ENCODE results near the gene HOXC4. TPM values are rescaled to one million over a fixed set of nuclear protein-coding genes. Genes with fewer than 3 reads are reported as not detected.

Gene HOXC4
- polyA plus RNA-seq, 2 of the 4 experiments (the other 2 are of a cell fraction), result 1.3 to 4.0 TPM

DNA sequence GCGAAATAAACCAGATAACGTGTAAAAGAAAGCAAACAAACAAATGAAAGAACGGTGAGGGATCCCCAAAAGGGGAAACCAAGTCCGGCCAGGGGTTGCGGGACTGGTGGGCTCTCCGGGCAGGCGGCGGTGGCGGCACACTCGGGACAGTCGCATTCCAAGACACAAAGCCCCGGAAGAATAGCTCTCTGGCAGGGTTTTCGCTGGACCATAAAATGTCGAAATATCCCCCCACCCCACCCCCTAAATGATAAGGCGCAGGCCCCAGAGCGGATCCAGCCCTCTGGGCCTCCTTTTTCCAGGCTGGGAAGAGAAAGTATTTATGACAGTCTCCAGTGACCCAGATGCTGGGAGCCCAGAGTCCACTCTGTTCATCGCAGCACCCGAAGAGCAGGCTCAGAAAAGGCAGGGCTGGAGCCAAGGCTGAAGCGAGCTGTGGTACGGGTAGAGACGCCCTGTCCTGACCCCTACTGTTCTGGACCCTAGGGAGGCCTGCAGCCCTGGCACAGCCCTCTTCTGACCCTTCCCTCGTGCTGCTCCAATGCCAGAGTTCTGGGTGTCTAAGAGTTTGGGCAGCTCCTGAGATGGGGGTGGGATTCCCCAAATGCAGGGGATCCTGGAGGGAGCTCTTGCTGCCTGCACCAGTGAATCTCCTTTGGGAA lies 46.9 kb upstream of the HOXC4 start:
- DNase-seq (ENCODE audit: low read depth in 1 of 2, low spot score in 1 of 2) (no peak), ATAC-seq (peak in 1 of 2 experiments; percentile 2; a peak in 1 of 6 replicates), FAIRE-seq (no peak)
- Histone ChIP-seq H3K4me2 (peak overlapping the region; percentile 60; the same call in 2 of the 3 replicates), H3K9me3 (no peaks in the 10 kb centered on the region), H3K27ac (peak overlapping the region in 1 of 2 experiments; percentile 74; a peak in 1 of 6 replicates), H3K4me1 (peaks cover 23% of the 10 kb centered on the region), H3K4me3 (no peak overlapping the region)
- ChIA-PET POLR2A (interaction anchor here (0.7 to 1.4 kb wide), 3 partner anchors 11 to 195 kb away, joined by 3 read pairs; no protein-coding TSS in a partner anchor), CTCF (interaction anchor here (0.8 to 28.7 kb wide), 25 partner anchors 10 to 304 kb away, joined by 3 to 1074 read pairs (median 5); partner anchors contain the start of genes HOXC10, HOXC5, HOXC6 and SMUG1)
- 80% methylated on average over 22 of the region's 22 CpGs for WGBS (ENCODE audit: missing lambda C conversion rate)
- TF ChIP-seq FOSL2 (IDR thresholded peaks at IDR 0.05) (no peak), FOSL2 (CRISPR knock-in tag; IDR thresholded peaks at IDR 0.05) (no peak), GATA3 (IDR thresholded peaks at IDR 0.05; ENCODE audit: borderline replicate concordance) (no peak), ESRRA (IDR thresholded peaks at IDR 0.05; ENCODE audit: borderline replicate concordance, low read length) (no peak), NFE2L2 (conservative IDR thresholded peaks at IDR 0.05; ENCODE audit: low read length) (no peak), CEBPB (IDR thresholded peaks at IDR 0.05) (no peak), NPAS2 (CRISPR knock-in tag; IDR thresholded peaks at IDR 0.05; ENCODE audit: borderline replicate concordance) (no peak), FOSB (CRISPR knock-in tag; IDR thresholded peaks at IDR 0.05) (no peak), HDAC2 (IDR thresholded peaks at IDR 0.05) (no peak), ZFP36 (IDR thresholded peaks at IDR 0.05; ENCODE audit: borderline replicate concordance, partially characterized antibody) (no peak), HOXA7 (CRISPR knock-in tag; IDR thresholded peaks at IDR 0.05) (no peak)

DNA sequence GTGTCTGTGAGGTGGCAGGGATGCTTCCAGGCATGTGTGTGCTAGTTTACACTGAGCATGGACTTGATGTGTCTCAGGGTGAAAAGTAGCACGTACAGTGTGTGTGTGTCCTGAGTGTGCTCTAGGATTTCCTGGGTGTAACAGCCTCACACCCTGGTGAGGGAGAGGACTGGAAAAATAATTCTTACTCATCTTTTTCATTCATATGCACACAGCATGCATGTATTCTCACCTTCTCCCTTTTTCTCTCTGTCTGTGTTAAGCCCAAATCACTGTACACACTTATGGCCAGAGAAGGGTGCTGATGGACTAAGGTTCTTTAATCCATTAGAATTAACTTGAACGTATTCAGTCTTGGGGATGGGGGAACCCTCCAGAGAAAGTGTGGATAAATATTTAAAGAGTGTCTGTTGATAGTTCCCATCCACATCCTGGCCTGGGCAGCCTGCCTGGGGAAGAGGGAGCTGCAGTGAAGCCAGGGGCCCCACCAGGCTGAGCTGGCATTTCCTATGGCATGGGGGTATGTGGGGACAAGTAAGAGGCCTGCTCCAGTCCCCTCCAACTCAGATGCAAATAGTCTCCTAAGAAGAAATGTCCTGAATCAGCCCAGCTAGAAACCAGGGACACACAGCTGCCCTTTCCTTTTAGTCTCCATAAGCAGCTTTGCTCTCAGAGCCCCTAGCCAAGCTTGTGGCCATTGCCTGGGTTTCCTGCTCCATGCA lies 45.9 kb upstream of the HOXC4 start:
- H3K9me3 ChIP-seq, result no peaks in the 10 kb centered on the region
- ATAC-seq (no peak), DNase-seq (ENCODE audit: low read depth in 1 of 2, low spot score in 1 of 2) (no peak), FAIRE-seq (no peak)
- WGBS (ENCODE audit: missing lambda C conversion rate), result 82% methylated on average over 2 of the region's 2 CpGs
- peak overlapping the region in 1 of 2 experiments; percentile 97; a peak in 1 of 6 replicates for H3K27ac ChIP-seq
- POLR2A ChIA-PET, result interaction anchor here (1.4 to 2.3 kb wide), 2 partner anchors 10 to 194 kb away, joined by 3 to 40 read pairs; no protein-coding TSS in a partner anchor
- CTCF ChIA-PET, result interaction anchor here (0.5 to 28.7 kb wide), 25 partner anchors 9 to 316 kb away, joined by 3 to 1074 read pairs (median 6); partner anchors contain the start of genes HOXC10, HOXC13, HOXC4 and HOXC5
- H3K4me1 ChIP-seq, result peaks cover 32% of the 10 kb centered on the region
- no peak overlapping the region for H3K4me3 ChIP-seq
- H3K4me2 ChIP-seq, result no peak overlapping the region; the same call in 2 of the 3 replicates
- TF ChIP-seq, protein P1, sequence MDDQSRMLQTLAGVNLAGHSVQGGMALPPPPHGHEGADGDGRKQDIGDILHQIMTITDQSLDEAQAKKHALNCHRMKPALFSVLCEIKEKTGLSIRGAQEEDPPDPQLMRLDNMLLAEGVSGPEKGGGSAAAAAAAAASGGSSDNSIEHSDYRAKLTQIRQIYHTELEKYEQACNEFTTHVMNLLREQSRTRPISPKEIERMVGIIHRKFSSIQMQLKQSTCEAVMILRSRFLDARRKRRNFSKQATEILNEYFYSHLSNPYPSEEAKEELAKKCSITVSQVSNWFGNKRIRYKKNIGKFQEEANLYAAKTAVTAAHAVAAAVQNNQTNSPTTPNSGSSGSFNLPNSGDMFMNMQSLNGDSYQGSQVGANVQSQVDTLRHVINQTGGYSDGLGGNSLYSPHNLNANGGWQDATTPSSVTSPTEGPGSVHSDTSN (IDR thresholded peaks at IDR 0.05), result no peak
- TF ChIP-seq JUNB (IDR thresholded peaks at IDR 0.05) (no peak), FOSB (CRISPR knock-in tag; IDR thresholded peaks at IDR 0.05) (no peak), RFX5 (IDR thresholded peaks at IDR 0.05) (no peak), ZSCAN20 (CRISPR knock-in tag; IDR thresholded peaks at IDR 0.05) (no peak), NFE2L2 (conservative IDR thresholded peaks at IDR 0.05; ENCODE audit: low read length) (no peak), MAZ (IDR thresholded peaks at IDR 0.05; ENCODE audit: borderline replicate concordance, low read depth, low read length) (no peak)

GRCh38 chr12:54008260-54008552 lies 45.4 kb upstream of the HOXC4 start:
- Histone ChIP-seq H3K27ac (peak overlapping the region in 1 of 2 experiments; percentile 97; a peak in 3 of 6 replicates), H3K9me3 (no peaks in the 10 kb centered on the region), H3K4me3 (no peak overlapping the region; the same call in 2 of the 3 replicates), H3K4me2 (peak overlapping the region; percentile 87), H3K4me1 (peaks cover 37% of the 10 kb centered on the region)
- CTCF ChIA-PET, result interaction anchor here (0.5 to 28.7 kb wide), 20 partner anchors 9 to 351 kb away, joined by 3 to 1074 read pairs (median 4); partner anchors contain the start of genes HOXC10, HOXC13, HOXC4 and HOXC5
- no peak for ATAC-seq
- 100% methylated on average over 2 of the region's 2 CpGs for WGBS (ENCODE audit: missing lambda C conversion rate)
- POLR2A ChIA-PET, result interaction anchor here (1.0 to 2.3 kb wide), 6 partner anchors 9 to 193 kb away, joined by 3 to 40 read pairs (median 4); partner anchors contain the start of gene HOXC5
- no peak for DNase-seq (ENCODE audit: low read depth in 1 of 2, low spot score in 1 of 2)
- no peak for FAIRE-seq
- TF ChIP-seq RAD21 (conservative IDR thresholded peaks at IDR 0.05 in 1 of 2, IDR thresholded peaks at IDR 0.05 in 1 of 2), result no peak
- TF ChIP-seq ZNF302 (CRISPR knock-in tag; IDR thresholded peaks at IDR 0.05), result no peak
- no peak for TF ChIP-seq MYC (IDR thresholded peaks at IDR 0.05; ENCODE audit: borderline replicate concordance, low read length)
- no peak for TF ChIP-seq NR3C1 (IDR thresholded peaks at IDR 0.05)
- no peak for TF ChIP-seq ZSCAN20 (CRISPR knock-in tag; IDR thresholded peaks at IDR 0.05)
- no peak for TF ChIP-seq EHMT2 (IDR thresholded peaks at IDR 0.05; ENCODE audit: low read depth)
- TF ChIP-seq, protein P2, sequence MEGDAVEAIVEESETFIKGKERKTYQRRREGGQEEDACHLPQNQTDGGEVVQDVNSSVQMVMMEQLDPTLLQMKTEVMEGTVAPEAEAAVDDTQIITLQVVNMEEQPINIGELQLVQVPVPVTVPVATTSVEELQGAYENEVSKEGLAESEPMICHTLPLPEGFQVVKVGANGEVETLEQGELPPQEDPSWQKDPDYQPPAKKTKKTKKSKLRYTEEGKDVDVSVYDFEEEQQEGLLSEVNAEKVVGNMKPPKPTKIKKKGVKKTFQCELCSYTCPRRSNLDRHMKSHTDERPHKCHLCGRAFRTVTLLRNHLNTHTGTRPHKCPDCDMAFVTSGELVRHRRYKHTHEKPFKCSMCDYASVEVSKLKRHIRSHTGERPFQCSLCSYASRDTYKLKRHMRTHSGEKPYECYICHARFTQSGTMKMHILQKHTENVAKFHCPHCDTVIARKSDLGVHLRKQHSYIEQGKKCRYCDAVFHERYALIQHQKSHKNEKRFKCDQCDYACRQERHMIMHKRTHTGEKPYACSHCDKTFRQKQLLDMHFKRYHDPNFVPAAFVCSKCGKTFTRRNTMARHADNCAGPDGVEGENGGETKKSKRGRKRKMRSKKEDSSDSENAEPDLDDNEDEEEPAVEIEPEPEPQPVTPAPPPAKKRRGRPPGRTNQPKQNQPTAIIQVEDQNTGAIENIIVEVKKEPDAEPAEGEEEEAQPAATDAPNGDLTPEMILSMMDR (IDR thresholded peaks at IDR 0.05), result no peak
- TF ChIP-seq, protein P3, sequence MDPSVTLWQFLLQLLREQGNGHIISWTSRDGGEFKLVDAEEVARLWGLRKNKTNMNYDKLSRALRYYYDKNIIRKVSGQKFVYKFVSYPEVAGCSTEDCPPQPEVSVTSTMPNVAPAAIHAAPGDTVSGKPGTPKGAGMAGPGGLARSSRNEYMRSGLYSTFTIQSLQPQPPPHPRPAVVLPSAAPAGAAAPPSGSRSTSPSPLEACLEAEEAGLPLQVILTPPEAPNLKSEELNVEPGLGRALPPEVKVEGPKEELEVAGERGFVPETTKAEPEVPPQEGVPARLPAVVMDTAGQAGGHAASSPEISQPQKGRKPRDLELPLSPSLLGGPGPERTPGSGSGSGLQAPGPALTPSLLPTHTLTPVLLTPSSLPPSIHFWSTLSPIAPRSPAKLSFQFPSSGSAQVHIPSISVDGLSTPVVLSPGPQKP (IDR thresholded peaks at IDR 0.05; ENCODE audit: low read depth, low read length), result no peak
- no peak for TF ChIP-seq GATA3 (IDR thresholded peaks at IDR 0.05; ENCODE audit: borderline replicate concordance)
- TF ChIP-seq, protein P4, sequence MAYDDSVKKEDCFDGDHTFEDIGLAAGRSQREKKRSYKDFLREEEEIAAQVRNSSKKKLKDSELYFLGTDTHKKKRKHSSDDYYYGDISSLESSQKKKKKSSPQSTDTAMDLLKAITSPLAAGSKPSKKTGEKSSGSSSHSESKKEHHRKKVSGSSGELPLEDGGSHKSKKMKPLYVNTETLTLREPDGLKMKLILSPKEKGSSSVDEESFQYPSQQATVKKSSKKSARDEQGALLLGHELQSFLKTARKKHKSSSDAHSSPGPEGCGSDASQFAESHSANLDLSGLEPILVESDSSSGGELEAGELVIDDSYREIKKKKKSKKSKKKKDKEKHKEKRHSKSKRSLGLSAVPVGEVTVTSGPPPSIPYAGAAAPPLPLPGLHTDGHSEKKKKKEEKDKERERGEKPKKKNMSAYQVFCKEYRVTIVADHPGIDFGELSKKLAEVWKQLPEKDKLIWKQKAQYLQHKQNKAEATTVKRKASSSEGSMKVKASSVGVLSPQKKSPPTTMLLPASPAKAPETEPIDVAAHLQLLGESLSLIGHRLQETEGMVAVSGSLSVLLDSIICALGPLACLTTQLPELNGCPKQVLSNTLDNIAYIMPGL (CRISPR knock-in tag; IDR thresholded peaks at IDR 0.05; ENCODE audit: borderline replicate concordance), result no peak
- TF ChIP-seq MAX (IDR thresholded peaks at IDR 0.05), result no peak
- no peak for TF ChIP-seq POLR2A (IDR thresholded peaks at IDR 0.05; ENCODE audit: low read length)

Data from A549 (cell line).